Cerebellar cortex (tissue), 1 donor: Measurements from ENCODE around the gene MYO15B.
"Not testable (repeated sequence)": the region's sequence is repeated elsewhere in the genome, so short reads cannot be mapped to it uniquely, and the experiment has no call there.

Experiments used
- DNase-seq: peaks from one replicate; pipeline ENCODE4 v3.0.0-alpha.2; 2015; ENCODE audit warnings: low spot score

MYO15B gene

DNA sequence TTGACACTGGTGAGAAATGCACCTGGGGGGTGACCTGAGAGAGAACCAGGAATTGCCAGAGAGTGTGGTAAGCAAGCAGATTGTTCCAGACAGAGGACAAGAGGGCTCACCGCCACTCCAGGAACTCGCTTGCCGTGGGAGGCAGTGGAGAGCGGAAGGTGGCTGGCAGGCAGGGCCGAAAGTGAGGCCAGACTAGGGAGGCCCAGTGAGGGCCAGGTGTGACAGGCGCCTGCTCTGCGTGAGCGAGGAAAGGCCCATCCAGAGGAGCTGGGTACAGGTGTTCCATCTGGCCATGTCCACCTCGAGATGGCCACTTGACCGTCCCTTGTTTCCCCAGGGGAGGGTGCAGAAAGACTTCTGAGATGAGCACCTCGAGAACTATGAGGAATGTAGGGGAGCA is 11.9 kb upstream of the MYO15B start:
- DNase-seq: no peak

DNA sequence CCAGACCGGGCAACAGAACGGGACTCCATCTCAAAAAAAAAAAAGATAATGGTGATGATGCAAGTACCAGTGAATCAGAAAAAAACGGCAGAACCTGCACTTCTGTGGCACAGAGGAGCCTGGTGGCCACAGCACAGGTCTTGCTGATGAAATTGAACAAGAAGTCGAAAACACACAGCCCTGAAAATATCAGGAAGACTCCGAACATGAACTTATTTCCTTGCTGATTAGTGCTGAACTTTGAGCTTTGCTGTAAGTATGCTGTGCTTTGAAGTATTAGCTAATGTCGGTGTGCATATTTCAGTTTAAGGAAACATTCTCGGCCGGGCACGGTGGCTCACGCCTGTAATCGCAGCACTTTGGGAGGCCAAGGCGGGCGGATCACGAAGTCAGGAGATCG is 10.9 kb upstream of the MYO15B start:
- no peak for DNase-seq

DNA sequence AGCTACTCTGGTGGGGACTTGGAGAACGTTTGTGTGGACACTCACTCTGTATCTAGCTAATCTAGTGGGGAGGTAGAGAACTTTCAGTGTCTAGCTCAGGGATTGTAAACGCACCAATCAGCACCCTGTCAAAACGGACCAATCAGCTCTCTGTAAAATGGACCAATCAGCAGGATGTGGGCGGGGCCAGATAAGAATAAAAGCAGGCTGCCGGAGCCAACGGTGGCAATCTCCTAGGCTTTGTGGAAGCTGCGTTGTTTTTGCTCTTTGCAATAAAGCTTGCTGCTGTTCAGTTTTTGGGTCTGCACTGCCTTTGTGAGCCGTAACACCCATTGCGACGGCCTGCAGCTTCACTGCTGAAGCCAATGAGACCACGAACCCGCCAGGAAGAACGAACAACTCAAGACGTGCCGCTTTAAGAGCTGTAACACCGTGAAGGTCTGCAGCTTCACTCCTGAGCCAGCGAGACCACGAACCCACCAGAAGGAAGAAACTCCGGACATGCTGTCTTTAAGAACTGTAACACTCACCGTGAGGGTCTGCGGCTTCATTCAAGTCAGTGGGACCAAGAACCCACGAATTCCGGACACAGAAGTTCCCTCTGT is 6.4 kb upstream of the MYO15B start:
- not testable (repeated sequence) for DNase-seq

DNA sequence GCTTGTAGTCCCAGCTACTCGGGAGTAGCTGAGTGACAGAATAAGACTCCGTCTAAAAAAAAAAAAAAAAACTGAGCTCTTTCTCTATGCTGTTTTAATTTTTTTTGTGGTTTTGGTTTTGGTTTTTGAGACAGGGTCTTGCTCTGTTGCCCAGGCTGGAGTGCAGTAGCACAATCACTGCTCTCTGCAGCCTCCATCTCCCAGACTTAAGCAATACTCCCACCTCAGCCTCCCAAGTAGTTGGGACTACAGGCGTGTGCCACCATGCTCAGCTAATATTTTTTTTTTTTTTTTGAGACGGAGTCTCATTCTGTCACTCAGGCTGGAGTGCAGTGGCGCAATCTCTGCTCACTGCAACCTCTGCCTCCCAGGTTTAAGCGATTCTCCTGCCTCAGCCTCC is 4.4 kb upstream of the MYO15B start:
- not testable (repeated sequence) for DNase-seq

DNA sequence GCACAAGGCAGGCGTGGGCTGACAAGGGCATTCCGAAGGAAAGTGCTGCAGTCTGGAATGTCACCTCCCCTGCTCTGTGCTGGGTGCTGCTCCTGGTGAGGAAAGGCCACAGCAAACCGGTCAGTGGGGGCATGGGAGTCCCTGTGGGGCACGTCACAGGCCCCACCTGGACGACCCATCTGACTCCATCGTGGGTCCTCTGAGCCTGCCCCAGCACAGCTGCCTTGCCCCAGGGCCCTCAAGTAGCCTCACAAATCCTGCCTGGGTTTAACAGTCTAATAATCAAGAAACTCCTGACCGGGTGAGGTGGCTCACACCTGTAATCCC is 2.8 kb upstream of the MYO15B start:
- no peak for DNase-seq

DNA sequence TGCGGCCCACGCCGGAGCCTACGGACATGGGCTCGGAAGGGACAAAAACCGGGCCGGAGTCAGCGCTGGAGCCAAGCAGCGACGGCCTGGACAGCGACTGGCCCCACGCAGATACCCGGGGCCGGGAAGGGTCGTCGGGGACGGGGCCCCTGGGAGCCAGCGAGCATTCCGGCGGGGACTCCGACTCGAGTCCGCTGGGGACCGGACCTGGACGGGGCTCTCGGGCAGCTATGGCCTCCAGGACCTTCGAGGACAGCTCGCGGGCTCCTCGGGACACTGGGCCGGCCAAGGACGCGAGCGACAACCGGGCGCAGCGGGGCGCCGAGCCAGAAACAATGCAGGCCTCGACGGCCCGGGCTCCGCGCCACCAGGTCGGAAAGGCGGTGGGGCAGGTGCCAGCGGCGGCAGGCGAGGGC is 1.0 kb downstream of the MYO15B start:
- no peak for DNase-seq

DNA sequence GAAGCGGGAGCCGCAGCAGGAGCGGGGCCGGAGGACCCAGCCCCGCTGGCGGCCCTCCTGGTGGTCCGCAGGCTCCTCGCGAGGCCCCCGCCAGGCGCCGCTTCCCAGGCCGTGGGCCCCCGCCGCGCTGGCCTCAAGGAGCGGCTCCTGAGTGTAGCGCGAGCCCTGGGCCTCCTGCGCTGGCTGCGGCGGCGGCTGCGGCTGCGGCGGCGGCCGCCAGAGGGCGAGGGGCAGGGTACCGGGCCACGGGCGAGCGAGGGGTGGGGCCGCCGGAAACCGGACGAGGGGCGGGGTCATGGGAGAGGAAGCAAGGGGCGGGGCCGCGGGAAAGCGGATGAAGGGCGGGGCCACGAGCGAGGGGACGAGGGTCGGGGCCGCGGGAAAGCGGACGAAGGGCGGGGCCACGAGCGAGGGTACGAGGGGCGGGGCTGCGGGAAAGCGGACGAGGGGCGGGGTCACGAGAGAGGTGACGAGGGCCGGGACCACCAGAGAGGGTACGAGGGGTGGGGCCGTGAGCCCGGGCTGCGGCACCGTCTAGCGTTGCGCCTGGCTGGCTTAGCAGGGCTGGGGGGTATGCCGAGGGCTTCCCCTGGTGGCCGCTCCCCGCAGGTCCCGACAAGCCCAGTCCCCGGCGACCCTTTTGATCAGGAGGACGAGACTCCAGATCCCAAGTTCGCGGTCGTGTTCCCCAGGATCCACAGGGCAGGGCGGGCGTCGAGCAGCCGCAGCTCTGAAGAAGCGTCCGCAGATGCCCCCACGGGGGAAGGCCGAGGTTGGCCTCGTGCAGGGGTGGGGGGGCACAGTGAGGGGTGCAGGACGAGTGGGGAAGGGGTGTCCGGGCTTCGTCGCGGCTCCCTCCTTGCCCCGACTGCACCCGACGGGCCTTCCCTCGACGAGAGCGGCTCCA is 1.7 kb downstream of the MYO15B start:
- DNase-seq: peak; percentile 71

DNA sequence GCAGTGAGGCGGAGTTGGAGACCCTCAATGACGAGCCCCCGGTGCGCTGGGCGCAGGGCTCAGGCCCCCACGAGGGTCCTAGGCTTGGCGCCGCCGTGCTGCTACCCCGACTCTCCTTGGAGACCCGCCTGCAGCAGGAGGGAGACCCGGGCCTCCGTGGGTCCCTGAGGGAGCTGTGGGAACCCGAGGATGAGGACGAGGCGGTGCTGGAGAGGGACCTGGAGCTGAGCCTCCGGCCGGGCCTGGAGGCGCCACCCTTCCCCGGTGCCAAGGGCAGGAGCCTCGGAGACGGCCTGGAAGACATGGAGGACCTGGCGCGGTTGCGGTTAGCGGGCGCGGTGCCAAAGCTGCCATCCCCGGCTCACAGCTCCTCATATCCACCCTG is 2.3 kb downstream of the MYO15B start:
- DNase-seq: no peak

DNA sequence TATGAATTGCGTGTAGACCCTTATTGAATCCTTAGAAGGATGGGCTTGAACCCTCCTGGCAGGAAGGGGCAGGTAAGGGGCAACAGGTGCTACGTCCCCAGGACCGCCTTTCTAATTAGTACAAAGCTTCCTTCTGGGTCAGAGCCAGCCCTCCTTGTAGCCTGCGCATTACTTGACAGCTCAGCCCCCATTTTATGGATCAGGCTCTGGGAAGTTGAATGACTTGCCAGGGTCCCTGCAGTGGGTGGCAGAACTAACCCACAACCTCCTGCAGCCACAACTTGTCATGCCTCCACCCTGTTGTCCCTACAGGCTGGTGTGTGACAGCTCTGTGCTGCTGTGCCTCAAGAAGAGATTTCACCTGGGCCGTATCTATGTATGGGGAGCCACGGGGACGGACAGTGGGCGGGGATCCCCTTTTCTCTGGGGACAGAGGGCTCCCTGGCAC is 2.7 kb downstream of the MYO15B start:
- DNase-seq: no peak

DNA sequence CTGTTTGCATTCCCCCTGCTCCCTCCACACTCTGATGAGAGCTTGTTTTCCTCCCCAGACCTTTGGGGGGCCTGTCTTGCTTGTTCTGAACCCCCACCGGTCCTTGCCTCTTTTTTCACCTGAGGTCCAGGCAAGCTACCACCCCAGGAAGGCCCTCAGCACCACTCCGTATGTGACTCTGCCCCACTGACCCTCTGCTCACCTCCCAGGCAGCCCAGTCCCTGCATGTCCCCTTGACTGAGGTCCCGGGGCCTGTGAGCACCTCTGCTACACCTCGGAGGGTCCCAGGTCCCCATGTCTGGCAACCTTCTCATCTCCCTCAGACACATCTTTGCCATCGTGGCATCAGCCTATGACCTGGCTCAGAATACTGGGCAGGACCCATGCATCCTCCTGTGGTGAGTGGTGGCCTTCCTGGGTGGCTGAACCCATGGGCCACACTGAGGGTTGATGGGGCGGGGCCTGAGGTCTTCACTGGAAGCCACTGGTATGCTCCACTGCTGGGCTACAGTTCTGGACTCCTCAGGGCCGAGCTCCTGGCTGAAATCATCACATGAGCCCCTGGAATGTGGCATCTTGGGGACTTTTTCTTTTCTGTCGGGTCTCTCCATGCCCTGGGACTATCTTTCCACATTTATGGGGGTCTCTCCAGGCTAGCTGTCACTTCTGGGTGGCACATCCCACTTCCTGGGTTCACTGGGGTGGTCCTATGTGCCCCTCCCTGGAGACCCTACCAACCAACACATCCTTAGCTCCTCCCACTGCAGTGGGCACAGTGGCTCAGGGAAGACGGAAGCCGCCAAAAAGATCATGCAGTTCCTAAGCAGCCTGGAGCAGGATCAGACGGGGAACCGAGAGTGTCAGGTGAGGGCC is 3.5 kb downstream of the MYO15B start:
- DNase-seq: no peak

DNA sequence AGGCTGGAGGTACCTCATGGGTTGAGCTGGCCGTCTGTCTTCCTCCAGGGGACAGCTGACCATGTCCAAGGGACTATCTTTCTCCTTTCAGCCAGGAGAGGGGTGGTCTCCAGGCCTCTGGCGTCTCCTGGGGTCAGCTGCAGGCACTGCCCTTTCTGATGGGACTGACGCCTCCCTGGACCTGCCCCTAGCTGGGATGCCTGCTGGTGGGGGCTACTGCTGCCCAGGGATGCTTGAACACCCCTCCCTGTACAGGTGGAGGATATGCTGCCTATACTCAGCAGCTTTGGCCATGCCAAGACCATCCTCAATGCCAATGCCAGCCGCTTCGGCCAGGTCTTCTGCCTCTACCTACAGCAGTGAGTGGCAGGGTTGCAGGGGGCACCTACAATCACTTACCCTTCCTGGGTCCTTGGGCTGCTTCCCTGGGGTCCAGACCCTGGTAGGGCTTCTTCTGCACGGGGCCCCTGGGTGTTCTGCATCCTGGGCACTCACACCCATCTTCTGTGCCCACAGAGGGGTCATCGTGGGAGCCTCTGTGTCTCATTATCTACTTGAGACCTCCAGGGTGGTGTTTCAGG is 4.2 kb downstream of the MYO15B start:
- DNase-seq: no peak

DNA sequence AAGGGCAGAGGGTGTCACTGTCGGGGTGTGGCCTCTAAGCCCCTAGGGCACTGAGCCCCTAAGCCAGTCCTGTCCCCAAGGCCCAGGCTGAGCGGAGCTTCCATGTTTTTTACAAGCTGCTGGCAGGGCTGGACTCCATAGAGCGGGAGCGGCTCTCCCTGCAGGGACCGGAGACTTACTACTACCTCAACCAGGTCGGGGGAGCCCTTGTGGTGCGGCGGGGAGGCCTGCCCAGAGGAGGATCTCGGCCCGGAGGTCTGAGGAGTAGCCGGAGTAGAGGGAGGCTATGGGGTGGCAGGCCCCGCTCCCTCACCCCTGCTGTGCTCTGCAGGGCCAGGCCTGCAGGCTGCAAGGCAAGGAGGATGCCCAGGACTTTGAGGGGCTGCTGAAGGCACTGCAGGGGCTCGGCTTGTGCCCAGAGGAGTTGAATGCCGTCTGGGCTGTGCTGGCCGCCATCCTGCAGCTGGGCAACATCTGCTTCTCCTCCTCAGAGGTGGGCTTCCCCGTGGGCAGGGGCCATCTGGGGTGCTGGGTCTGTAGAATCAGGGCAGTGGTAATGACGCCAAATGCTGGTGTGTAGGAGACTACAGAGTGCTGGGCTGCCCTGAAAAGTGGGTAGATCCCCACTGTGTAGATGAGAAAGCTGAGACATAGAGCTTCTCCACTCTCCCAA is 4.9 kb downstream of the MYO15B start:
- no peak for DNase-seq

DNA sequence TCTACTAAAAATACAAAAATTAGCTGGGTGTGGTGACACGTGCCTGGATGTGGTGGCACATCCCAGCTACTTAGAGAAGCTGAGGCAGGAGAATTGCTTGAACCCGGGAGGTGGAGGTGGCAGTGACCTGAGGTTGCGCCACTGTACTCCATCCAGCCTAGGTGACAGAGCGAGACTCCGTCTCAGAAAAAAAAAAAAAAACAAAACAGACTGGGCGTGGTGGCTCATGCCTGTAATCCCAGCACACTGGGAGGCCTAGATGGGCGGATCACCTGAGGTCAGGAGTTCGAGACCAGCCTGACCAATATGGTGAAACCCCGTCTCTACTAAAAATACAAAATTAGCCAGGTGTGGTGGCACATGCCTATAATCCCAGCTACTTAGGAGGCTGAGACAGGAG is 5.8 kb downstream of the MYO15B start:
- DNase-seq: not testable (repeated sequence)

DNA sequence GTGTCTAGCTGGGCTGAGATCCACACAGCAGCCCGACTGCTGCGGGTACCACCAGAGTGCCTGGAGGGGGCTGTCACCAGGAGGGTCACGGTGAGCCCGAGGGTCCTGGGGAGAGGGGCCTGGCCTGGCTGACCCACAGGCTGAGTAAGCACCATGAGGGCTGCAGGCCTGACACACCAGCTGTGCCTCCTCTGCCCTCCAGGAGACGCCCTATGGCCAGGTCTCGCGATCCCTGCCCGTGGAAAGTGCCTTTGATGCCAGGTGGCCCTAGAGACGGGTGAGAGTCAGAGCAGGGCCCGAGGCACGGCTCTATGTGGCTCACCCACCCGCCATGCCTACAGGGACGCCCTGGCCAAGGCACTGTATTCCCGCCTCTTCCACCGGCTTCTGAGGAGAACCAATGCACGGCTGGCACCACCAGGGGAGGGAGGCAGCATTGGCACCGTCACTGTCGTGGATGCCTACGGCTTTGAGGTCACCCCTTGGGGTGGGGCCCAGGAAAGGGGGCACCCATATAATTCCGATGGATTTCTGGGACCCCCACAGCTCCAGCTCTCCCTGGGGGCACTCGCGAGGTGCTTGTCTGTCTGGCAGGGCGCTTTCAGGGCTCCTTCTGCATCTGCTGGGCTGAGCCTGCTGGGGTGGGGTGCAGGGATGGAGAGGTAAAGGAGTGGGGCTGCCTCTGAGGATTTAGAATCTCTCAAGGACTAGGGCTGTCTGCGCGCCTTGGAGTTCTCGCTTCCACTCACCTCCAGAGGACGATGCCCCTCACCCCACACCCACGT is 7.1 kb downstream of the MYO15B start:
- DNase-seq: no peak

DNA sequence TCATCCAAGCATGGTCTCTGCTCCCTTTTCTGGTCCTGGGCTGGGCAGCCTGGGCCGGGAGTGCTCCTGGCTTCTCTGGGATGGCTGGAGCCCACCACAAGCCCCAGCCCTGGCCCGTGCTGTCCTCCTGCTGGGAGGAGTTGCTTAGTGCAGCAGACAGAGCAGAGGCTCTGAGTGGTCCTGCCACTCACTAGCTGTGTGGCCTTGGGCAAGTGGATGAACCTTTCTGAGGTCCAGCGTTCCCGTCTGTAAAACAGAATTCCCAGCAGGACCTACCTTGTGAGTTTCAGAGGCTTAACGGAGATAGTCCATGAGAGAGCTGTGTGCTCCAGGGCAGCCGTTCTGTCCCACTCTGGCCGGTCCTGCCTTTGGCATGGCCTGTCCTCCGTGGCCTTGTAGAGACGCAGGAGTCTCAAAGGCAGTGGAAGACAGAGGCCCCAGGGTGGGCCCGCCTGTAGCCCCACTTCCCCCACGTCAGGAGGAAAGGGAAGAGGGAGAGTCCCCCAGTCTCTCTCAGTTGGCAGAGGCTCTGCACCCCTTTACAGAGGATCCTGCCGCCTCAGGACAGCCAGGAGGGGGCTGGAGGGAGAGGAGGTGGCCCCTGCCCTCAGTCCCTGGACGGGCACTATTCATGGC is 7.8 kb downstream of the MYO15B start:
- DNase-seq: no peak

DNA sequence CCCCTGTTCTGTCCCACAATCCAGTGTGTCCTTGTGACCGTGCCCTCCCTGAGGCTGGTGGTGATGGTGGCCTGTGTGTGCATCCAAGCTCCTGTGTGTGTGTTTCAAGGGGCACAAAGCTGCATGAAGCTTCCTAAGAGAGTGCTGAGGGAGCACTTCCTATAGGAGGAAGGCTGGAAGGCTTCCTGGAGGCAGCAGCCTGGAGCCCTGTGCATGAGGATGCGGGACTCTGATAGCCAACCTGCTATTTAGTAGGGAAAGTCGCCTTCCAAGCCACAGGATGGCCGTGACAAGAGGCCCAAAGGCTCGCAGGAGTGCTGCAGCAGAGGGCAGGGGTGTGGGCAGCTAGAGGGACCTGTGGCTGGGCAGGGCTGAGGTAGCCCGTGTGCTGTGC is 8.3 kb downstream of the MYO15B start:
- DNase-seq: no peak

DNA sequence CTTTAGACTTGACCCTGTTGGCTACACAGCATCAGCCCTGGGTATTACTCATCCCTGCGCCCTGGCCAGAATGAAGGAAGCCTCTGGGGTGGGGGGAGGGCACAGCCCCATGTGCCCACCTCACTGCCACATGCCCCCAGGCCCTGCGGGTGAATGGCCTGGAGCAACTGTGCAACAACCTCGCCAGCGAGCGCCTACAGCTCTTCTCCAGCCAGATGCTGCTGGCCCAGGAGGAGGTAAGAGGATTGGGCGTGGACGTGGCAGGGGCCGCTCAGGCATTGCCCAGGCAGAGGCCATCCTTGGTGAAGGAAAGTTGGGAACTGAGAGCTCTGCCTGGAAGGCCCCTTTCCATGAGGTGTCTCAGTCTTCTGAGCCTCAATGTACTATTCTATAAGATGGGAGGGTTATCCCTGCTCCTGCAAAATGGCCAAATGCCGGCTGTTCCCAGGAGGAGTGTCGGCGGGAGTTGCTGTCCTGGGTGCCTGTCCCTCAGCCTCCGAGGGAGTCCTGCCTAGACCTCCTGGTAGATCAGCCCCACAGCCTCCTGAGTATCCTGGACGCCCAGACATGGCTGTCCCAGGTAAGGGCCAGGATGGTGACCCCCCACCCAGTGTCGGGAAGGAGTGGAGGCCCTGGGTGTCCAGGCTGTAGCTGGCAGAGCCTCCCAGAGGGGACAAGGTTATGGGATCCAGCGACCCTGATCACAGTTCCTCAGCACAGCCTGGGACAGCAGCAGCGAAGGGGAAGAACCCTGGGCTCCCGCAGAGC is 8.9 kb downstream of the MYO15B start:
- DNase-seq: no peak

DNA sequence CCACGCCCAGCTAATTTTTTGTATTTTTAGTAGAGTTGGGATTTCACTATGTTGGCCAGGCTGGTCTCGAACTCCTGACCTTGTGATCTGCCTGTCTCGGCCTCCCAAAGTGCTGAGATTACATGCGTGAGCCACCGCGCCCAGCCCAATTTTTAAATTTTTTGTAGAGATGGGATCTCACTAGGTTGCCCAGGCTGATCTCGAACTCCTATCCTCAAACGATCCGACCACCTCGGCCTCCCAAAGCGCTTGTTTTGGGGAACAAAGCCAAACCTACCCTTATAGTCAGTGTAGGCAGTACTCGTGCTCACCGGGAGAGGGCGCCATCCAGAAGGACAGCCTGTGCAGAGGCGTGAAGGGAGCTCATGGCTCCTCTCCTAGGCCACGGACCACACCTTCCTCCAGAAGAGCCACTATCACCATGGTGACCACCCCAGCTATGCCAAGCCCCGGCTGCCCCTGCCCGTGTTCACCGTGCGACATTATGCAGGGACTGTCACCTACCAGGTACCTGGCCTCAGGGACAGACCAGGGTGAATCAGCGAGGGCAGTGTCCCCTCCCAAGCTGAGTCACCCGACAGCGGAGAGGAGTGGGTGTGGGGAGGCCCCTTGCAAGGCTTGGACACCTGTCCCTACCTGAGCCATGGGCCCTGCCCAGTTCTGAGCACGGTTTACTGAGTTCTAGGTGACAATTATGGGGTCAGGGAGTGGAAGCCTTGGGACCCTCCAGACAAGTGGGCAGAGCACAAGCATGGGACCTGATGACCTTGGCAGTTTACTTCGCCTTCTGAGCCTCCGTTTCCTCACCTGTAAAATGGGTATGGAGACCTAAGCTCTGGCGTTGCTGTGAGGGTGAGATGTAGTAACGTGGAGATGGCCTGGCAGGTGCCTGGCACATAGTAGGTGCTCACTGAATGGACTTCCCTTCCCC is 13.7 kb downstream of the MYO15B start:
- DNase-seq: peak; percentile 65

DNA sequence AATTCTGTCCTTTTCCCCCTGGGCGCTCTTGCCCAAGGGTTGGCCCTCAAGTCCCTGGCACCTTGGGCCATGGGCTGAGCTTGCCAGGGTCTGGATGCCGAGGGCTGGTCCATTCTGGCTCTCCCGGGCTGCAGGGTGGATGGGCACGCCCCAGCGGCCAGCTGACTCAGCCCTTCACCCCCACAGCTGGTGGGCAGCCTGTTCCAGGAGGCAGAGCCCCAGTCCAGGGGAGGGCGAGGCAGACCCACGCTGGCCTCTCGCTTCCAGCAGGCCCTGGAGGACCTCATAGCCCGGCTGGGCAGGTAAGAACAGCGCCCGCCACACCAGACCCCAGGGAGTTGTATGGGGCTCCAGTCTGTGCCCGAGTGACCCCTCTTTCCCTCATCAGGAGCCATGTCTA is 15.0 kb downstream of the MYO15B start:
- DNase-seq: no peak
